ENCODE data around the gene PKLR. TPM values are rescaled to one million over a fixed set of nuclear protein-coding genes. Genes with fewer than 3 reads are reported as not detected.

The PKLR gene
- total and polyA plus RNA-seq, 9 donors: 0.41 TPM; not detected in 8

GRCh38 chr1:155320661-155321617 lies 19.7 kb upstream of the PKLR start, which contains the start of gene RUSC1:
Gene RUSC1 (plus strand): TSS chr1:155320894. CDS start chr1:155321774, 880 bp downstream.
- Histone ChIP-seq H3K36me3 (no peaks in the 10 kb centered on the region), H3K4me1 (ENCODE audit: insufficient read depth) (peaks cover 7% of the 10 kb centered on the region), H3K4me3 (peak within 1 kb of the TSS; percentile 54), H3K9me3 (no peaks in the 10 kb centered on the region), H3K27me3 (no peaks in the 10 kb centered on the region), H3K27ac (peak within 1 kb of the TSS; percentile 81 to 96)
- no peak for TF ChIP-seq POLR2A (IDR thresholded peaks at IDR 0.05)
- no peak for TF ChIP-seq CTCF (IDR thresholded peaks at IDR 0.05)
- TF ChIP-seq EP300 (IDR thresholded peaks at IDR 0.05): no peak
- 7 to 9% (median 9%) methylated on average over 51 of the region's 51 CpGs for WGBS, 3 donors
- peak; percentile 76 to 86 (median 85) for DNase-seq
- intact Hi-C loops (cut with DNase I): loop anchor here (5.0 to 10.0 kb wide), 6 partner anchors 44 to 146 kb away; partner anchors contain the start of genes HCN3 (in 3 of the 4), ENTREP3 (in 2 of the 4), KRTCAP2 (in 1 of the 4) and MTX1 (in 1 of the 4)

DNA sequence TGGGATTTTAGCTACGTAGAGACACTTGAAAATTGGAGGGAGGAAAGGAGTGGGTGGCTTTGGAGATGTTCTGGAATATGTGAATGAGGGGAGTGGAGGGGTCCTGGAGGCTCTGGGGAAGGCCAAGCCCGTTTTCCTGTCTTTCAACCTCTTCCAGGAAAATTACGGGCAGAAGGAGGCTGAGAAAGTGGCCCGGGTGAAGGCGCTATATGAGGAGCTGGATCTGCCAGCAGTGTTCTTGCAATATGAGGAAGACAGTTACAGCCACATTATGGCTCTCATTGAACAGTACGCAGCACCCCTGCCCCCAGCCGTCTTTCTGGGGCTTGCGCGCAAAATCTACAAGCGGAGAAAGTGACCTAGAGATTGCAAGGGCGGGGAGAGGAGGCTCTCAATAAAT lies 19.0 kb upstream of the PKLR start:
- 11 to 19% (median 17%) methylated on average over 11 of the region's 11 CpGs for WGBS, 3 donors
- TF ChIP-seq CTCF (IDR thresholded peaks at IDR 0.05) (no peak), POLR2A (IDR thresholded peaks at IDR 0.05) (no peak), EP300 (IDR thresholded peaks at IDR 0.05) (no peak)
- DNase-seq: no peak
- peak overlapping the region; percentile 81 to 96 for H3K27ac ChIP-seq
- no peaks in the 10 kb centered on the region for H3K36me3 ChIP-seq
- no peaks in the 10 kb centered on the region for H3K27me3 ChIP-seq
- H3K4me3 ChIP-seq: peak overlapping the region; percentile 54
- no peaks in the 10 kb centered on the region for H3K9me3 ChIP-seq
- intact Hi-C loops (cut with DNase I): loop anchor here (5.0 to 10.0 kb wide), 6 partner anchors 43 to 145 kb away; partner anchors contain the start of genes HCN3 (in 3 of the 4), ENTREP3 (in 2 of the 4), KRTCAP2 (in 1 of the 4) and MTX1 (in 1 of the 4)
- H3K4me1 ChIP-seq (ENCODE audit: insufficient read depth): peaks cover 5% of the 10 kb centered on the region

DNA sequence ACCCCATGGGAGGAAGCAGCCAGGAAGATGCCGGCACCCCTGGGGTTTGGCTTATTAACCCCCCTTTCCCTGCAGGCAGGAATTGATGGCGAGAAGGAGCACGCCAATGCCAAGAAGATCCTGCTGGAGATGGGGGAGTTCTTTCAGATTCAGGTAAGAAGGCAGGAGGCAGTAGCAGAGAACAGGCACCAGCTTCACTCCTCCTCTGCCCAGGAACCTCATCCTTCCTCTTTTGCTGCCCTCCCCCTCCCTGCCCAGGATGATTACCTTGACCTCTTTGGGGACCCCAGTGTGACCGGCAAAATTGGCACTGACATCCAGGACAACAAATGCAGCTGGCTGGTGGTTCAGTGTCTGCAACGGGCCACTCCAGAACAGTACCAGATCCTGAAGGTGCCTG lies 18.3 kb upstream of the PKLR start:
- TF ChIP-seq EP300 (IDR thresholded peaks at IDR 0.05): no peak
- no peak for TF ChIP-seq POLR2A (IDR thresholded peaks at IDR 0.05)
- no peak for TF ChIP-seq CTCF (IDR thresholded peaks at IDR 0.05)
- 62 to 68% (median 64%) methylated on average over 5 of the region's 5 CpGs for WGBS, 3 donors
- intact Hi-C loops (cut with DNase I): loop anchor here in 1 of 4 donors (5.0 kb wide), 1 partner anchor 37 kb away; no protein-coding TSS in a partner anchor
- H3K4me1 ChIP-seq (ENCODE audit: insufficient read depth): peaks cover 4% of the 10 kb centered on the region
- peak in 1 of 5 donors; percentile 24 for DNase-seq
- H3K36me3 ChIP-seq: no peaks in the 10 kb centered on the region
- no peaks in the 10 kb centered on the region for H3K9me3 ChIP-seq
- no peaks in the 10 kb centered on the region for H3K27me3 ChIP-seq
- no peak overlapping the region for H3K4me3 ChIP-seq
- H3K27ac ChIP-seq: no peak overlapping the region

DNA sequence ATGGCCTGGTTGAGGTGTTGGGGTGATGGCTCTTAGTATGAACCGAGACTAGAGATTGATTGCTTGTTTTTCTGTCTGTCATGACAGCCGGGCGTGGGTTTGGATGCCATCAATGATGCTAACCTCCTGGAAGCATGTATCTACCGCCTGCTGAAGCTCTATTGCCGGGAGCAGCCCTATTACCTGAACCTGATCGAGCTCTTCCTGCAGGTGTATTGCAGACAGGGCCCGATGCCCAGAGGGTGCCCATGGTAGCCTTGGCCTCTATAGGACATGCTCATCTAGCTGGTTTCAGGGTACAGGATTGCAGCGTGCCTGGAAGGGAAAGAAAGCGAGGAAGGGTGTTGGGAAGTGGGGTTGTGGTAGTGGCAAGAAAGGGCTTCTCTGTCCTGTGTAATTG lies 16.8 kb upstream of the PKLR start:
- H3K4me1 ChIP-seq (ENCODE audit: insufficient read depth): peaks cover 4% of the 10 kb centered on the region
- no peaks in the 10 kb centered on the region for H3K27me3 ChIP-seq
- no peaks in the 10 kb centered on the region for H3K9me3 ChIP-seq
- no peak overlapping the region for H3K4me3 ChIP-seq
- no peak for DNase-seq
- H3K27ac ChIP-seq: no peak overlapping the region
- 91 to 94% (median 92%) methylated on average over 9 of the region's 9 CpGs for WGBS, 3 donors
- intact Hi-C loops (cut with DNase I): loop anchor here in 1 of 4 donors (5.0 kb wide), 1 partner anchor 36 kb away; no protein-coding TSS in a partner anchor
- no peaks in the 10 kb centered on the region for H3K36me3 ChIP-seq
- TF ChIP-seq EP300 (IDR thresholded peaks at IDR 0.05): no peak
- no peak for TF ChIP-seq POLR2A (IDR thresholded peaks at IDR 0.05)
- TF ChIP-seq CTCF (IDR thresholded peaks at IDR 0.05): no peak
